Hepatocyte (in vitro differentiated cells): Measurements from ENCODE around the gene PTCD2. TPM values are rescaled to one million over a fixed set of nuclear protein-coding genes. Genes with fewer than 3 reads are reported as not detected.

Experiments
- DNase-seq: peaks from one replicate; pipeline ENCODE4 v3.0.0-alpha.2; 2016; ENCODE audit warnings: low spot score
- H2AFZ ChIP-seq: fragments of 200-600 bp; sonication (generic); 2 replicates; pipeline ENCODE4 v1.6.0; 2016; ENCODE audit warnings: antibody characterized with exemption, mild to moderate bottlenecking
- H3K27ac ChIP-seq: fragments of 200-600 bp; sonication (generic); 2 replicates; pipeline ENCODE4 v1.5.1; 2016; ENCODE audit warnings: mild to moderate bottlenecking
- H3K27me3 ChIP-seq: fragments of 200-600 bp; sonication (generic); 2 replicates; pipeline ENCODE4 v1.6.1; 2016
- H3K36me3 ChIP-seq: fragments of 200-600 bp; sonication (generic); replicated peaks from 2 replicates; pipeline ENCODE4 v1.5.1; 2016; ENCODE audit warnings: low read depth; ENCODE audit not compliant: insufficient read depth
- H3K4me1 ChIP-seq: fragments of 200-600 bp; sonication (generic); 2 replicates; pipeline ENCODE4 v1.5.1; 2016; ENCODE audit warnings: mild to moderate bottlenecking, moderate library complexity; ENCODE audit not compliant: insufficient read depth
- H3K4me2 ChIP-seq: fragments of 200-600 bp; sonication (generic); 2 replicates; pipeline ENCODE4 v1.6.0; 2016
- H3K4me3 ChIP-seq: fragments of 200-600 bp; sonication (generic); 2 replicates; pipeline ENCODE4 v1.5.1; 2016; ENCODE audit warnings: mild to moderate bottlenecking
- H3K79me2 ChIP-seq: fragments of 200-600 bp; sonication (generic); 2 replicates; pipeline ENCODE4 v1.6.0; 2017; ENCODE audit warnings: mild to moderate bottlenecking
- H3K9me2 ChIP-seq: fragments of 200-600 bp; sonication (generic); replicated peaks from 2 replicates; pipeline ENCODE4 v1.6.0; 2017; ENCODE audit warnings: mild to moderate bottlenecking; ENCODE audit not compliant: insufficient read depth
- H3K9me3 ChIP-seq: fragments of 200-600 bp; sonication (generic); 2 replicates; pipeline ENCODE4 v1.5.1; 2016; ENCODE audit warnings: low read depth, mild to moderate bottlenecking
- H4K20me1 ChIP-seq: fragments of 200-600 bp; sonication (generic); 2 replicates; pipeline ENCODE4 v1.6.0; 2016; ENCODE audit warnings: mild to moderate bottlenecking; ENCODE audit not compliant: insufficient read depth, poor library complexity, severe bottlenecking
- CTCF ChIP-seq: fragments of 200-600 bp; sonication (generic); IDR thresholded peaks from 2 replicates; pipeline ENCODE4 v1.5.1; 2016; ENCODE audit warnings: antibody characterized with exemption, mild to moderate bottlenecking; ENCODE audit not compliant: poor library complexity
- EZH2 ChIP-seq: fragments of 200-600 bp; sonication (generic); IDR thresholded peaks from 2 replicates; pipeline ENCODE4 v1.6.1; 2016; ENCODE audit warnings: antibody characterized with exemption, mild to moderate bottlenecking, borderline replicate concordance
- EZH2phosphoT487 ChIP-seq: fragments of 200-600 bp; sonication (generic); IDR thresholded peaks from one replicate; pipeline ENCODE4 v1.6.1; 2018; ENCODE audit warnings: antibody characterized with exemption, mild to moderate bottlenecking, low read depth, moderate library complexity; ENCODE audit not compliant: unreplicated experiment, severe bottlenecking
- WGBS: methylation state at CpG from one replicate; pipeline ENCODE4 v1.1.6; 2016; ENCODE audit warnings: low lambda C conversion rate; ENCODE audit errors: missing lambda C conversion rate; 5-methylcytosine and 5-hydroxymethylcytosine counted together
- polyA plus RNA-seq: library from polyadenylated mRNA; unstranded; fragments of >200 nt; fragmentation: Nextera tagmentation; extraction: Ambion mirVana; gene quantifications from 2 replicates; pipeline ENCODE4 v1.2.1, GENCODE V29; 2016
- small RNA-seq: library from RNA; depleted of rRNA; stranded (forward); fragments of <200 nt; gene quantifications from one replicate; pipeline ENCODE3, GENCODE V24; 2014
- total RNA-seq: library from RNA; depleted of rRNA; stranded (reverse); fragments of >200 nt; gene quantifications from 2 replicates; pipeline ENCODE4 v1.2.3, GENCODE V29; 2014

The PTCD2 gene
- total and polyA plus RNA-seq, 2 experiments from 2014 or later = 5.8 to 10.5 TPM

DNA sequence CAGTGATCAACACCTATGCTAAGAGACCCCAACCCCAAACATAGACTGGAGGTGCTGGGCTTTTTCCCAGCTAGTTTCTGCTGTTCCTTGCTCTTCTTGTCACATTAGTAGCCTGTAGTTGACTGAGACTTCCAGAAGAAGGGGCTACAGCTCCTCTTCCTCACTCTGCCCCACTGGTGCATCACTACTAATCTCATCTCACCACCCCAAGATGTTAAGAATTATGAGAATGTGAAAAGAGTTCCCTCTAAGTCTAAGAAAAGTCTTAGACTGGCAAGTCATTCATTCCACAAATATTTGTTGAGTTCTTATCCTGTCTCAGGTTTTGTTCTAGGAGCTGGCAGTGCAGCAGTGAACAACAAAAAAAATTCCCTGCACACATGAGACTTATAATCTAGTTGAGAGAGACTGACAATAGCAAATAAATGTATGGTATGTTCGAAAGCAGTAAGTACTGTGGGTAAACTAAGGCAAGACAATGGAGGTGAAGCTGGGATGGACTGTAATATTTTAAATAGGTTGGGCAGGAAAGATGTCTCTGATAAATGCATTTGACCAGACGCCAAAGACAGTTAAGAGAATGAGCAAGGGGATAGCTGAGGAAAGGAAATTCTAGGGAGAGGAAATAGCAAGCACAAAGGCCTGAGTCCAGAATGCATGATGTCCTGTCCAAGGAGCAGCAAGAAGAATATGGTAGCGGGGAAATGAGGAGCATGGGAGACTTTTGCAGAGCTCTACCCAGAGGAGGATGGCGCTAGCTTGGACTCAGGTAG is 92.3 kb downstream of the PTCD2 start:
- no peaks in the 10 kb centered on the region for H4K20me1 ChIP-seq
- no peak overlapping the region for H3K27ac ChIP-seq
- H2AFZ ChIP-seq = no peak overlapping the region
- H3K4me3 ChIP-seq = no peak overlapping the region
- no peaks in the 10 kb centered on the region for H3K36me3 ChIP-seq
- H3K9me3 ChIP-seq = no peaks in the 10 kb centered on the region
- no peak overlapping the region for H3K4me2 ChIP-seq
- H3K9me2 ChIP-seq = no peaks in the 10 kb centered on the region
- no peaks in the 10 kb centered on the region for H3K4me1 ChIP-seq
- no peak for DNase-seq
- H3K79me2 ChIP-seq = no peaks in the 10 kb centered on the region
- H3K27me3 ChIP-seq = no peaks in the 10 kb centered on the region
- WGBS = 92% methylated on average over 4 of the region's 4 CpGs
- TF ChIP-seq CTCF (no peak), EZH2phosphoT487 (no peak), EZH2 (no peak)

GRCh38 chr5:72415616-72416325 is 95.6 kb downstream of the PTCD2 start:
- H4K20me1 ChIP-seq = no peaks in the 10 kb centered on the region
- H3K27ac ChIP-seq = no peak overlapping the region
- no peaks in the 10 kb centered on the region for H3K79me2 ChIP-seq
- no peak overlapping the region for H3K4me3 ChIP-seq
- no peaks in the 10 kb centered on the region for H3K36me3 ChIP-seq
- H3K9me2 ChIP-seq = no peaks in the 10 kb centered on the region
- H3K27me3 ChIP-seq = no peaks in the 10 kb centered on the region
- H2AFZ ChIP-seq = no peak overlapping the region
- H3K9me3 ChIP-seq = no peaks in the 10 kb centered on the region
- WGBS = 80% methylated on average over 5 of the region's 5 CpGs
- no peaks in the 10 kb centered on the region for H3K4me1 ChIP-seq
- H3K4me2 ChIP-seq = no peak overlapping the region
- TF ChIP-seq EZH2phosphoT487 (no peak), CTCF (no peak)
- DNase-seq = no peak

DNA sequence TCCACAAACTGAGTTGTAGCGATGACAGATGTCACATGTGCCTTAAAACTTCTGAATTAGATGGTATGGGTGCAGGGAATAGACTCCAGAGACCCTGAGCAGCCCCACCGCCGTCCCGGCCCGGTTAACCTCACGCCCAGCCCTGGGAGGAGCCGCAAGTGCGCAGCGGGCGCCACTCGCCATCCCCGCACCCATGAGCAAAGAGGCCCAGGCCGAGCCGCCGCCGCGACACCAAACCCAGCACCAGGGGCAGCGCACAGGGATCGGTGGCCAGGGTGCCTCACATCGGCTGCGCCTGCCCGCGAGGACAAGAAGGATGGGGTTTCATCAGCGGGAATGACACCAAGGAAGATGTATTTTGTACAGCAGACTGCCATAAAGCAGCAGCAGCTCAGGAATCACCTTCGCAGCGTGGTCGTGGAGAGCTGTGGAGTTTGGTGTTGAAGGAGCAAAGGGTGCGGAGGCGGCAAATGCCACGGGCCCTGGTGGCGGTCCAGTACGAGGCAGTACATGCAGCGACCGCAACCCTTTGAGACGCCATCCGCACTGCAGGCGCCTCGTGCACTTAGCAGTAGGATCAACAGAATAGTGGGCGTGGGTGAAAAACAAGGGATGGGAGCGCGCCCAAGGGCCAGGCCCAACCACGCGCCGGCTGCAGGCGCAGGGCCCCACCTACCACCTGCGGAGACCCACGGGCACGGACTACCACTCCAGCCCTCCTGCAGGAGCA is 97.3 kb downstream of the PTCD2 start:
- WGBS = 99% methylated on average over 40 of the region's 48 CpGs

More for the DNA sequence above, 97.3 kb downstream of the PTCD2 start:
- no peaks in the 10 kb centered on the region for H4K20me1 ChIP-seq
- no peak overlapping the region for H3K4me3 ChIP-seq
- no peaks in the 10 kb centered on the region for H3K27me3 ChIP-seq
- DNase-seq = no peak
- no peaks in the 10 kb centered on the region for H3K4me1 ChIP-seq
- H3K4me2 ChIP-seq = no peak overlapping the region
- no peaks in the 10 kb centered on the region for H3K9me2 ChIP-seq
- TF ChIP-seq EZH2 (no peak), CTCF (no peak), EZH2phosphoT487 (no peak)
- H3K79me2 ChIP-seq = no peaks in the 10 kb centered on the region
- no peak overlapping the region for H2AFZ ChIP-seq
- no peak overlapping the region for H3K27ac ChIP-seq
- H3K9me3 ChIP-seq = no peaks in the 10 kb centered on the region
- no peaks in the 10 kb centered on the region for H3K36me3 ChIP-seq

Small RNAs within 50 kb of the gene (small RNA-seq; reads per million reads assigned to genes)
- gene RN7SL153P = not detected

Other genes starting within 250 kb of the PTCD2 start
- gene MAP1B, start 212.9 kb upstream of the PTCD2 start, total RNA-seq = 40.8 and 82.4 TPM in 2 replicates
- gene MAP1B, start 212.9 kb upstream of the PTCD2 start, polyA plus RNA-seq = 115 and 142 TPM in 2 replicates
- gene MRPS27, start 133 bp upstream of the PTCD2 start, total RNA-seq = 58.0 and 63.5 TPM in 2 replicates
- 32.2 and 35.6 TPM in 2 replicates for gene MRPS27, start 133 bp upstream of the PTCD2 start, polyA plus RNA-seq
- gene ZNF366, start 187.0 kb downstream of the PTCD2 start, total RNA-seq = 0.20 and 2.5 TPM in 2 replicates
- not detected in 2 replicates for gene ZNF366, start 187.0 kb downstream of the PTCD2 start, polyA plus RNA-seq